Activated naive CD4-positive, alpha-beta T cell treated with anti-CD3 and anti-CD28 coated beads, Interleukin-2, amount 50 U/mL, for 24 hours (primary cell): ENCODE data around the gene HACL1.
A peak's percentile ranks its signal among the peaks of the same experiment; 100 is the strongest.
"Not testable (repeated sequence)": the region's sequence is repeated elsewhere in the genome, so short reads cannot be mapped to it uniquely, and the experiment has no call there.

Experiments used
- H3K27ac Mint-ChIP-seq: one replicate; pipeline ENCODE4 v1.8.0; 2021; ENCODE audit warnings: mild to moderate bottlenecking, mixed read lengths
- H3K27me3 Mint-ChIP-seq: one replicate; pipeline ENCODE4 v1.8.0; 2021; ENCODE audit warnings: mixed read lengths
- H3K36me3 Mint-ChIP-seq: one replicate; pipeline ENCODE4 v1.8.0; 2021; ENCODE audit warnings: mixed read lengths
- H3K4me1 Mint-ChIP-seq: one replicate; pipeline ENCODE4 v1.8.0; 2021; ENCODE audit warnings: mixed read lengths
- H3K4me3 Mint-ChIP-seq: one replicate; pipeline ENCODE4 v1.8.0; 2021; ENCODE audit warnings: mild to moderate bottlenecking, mixed read lengths
- H3K9me3 Mint-ChIP-seq: one replicate; pipeline ENCODE4 v1.8.0; 2021; ENCODE audit warnings: mixed read lengths

Gene HACL1

GRCh38 chr3:15575446-15575845 is 25.9 kb downstream of the HACL1 start:
- no peaks in the 10 kb centered on the region for H3K9me3 Mint-ChIP-seq
- H3K36me3 Mint-ChIP-seq: peaks cover 18% of the 10 kb centered on the region
- H3K27ac Mint-ChIP-seq: no peak overlapping the region
- H3K4me3 Mint-ChIP-seq: no peak overlapping the region
- H3K4me1 Mint-ChIP-seq: no peaks in the 10 kb centered on the region
- no peaks in the 10 kb centered on the region for H3K27me3 Mint-ChIP-seq

GRCh38 chr3:15572138-15572537 is 29.2 kb downstream of the HACL1 start:
- Mint-ChIP-seq H3K27me3 (no peaks in the 10 kb centered on the region), H3K9me3 (no peaks in the 10 kb centered on the region), H3K27ac (no peak overlapping the region), H3K36me3 (peaks cover 14% of the 10 kb centered on the region), H3K4me3 (no peak overlapping the region), H3K4me1 (no peaks in the 10 kb centered on the region)

GRCh38 chr3:15563190-15563589 is 38.2 kb downstream of the HACL1 start:
- Mint-ChIP-seq H3K9me3 (no peaks in the 10 kb centered on the region), H3K27ac (no peak overlapping the region), H3K36me3 (peaks cover 11% of the 10 kb centered on the region)

GRCh38 chr3:15562560-15562959 is 38.8 kb downstream of the HACL1 start:
- peaks cover 8% of the 10 kb centered on the region for H3K36me3 Mint-ChIP-seq

More at GRCh38 chr3:15563190-15563589, 38.2 kb downstream of the HACL1 start:
- H3K4me3 Mint-ChIP-seq: no peak overlapping the region
- no peaks in the 10 kb centered on the region for H3K27me3 Mint-ChIP-seq
- H3K4me1 Mint-ChIP-seq: no peaks in the 10 kb centered on the region

GRCh38 chr3:15558581-15558980 is 42.8 kb downstream of the HACL1 start:
- Mint-ChIP-seq H3K9me3 (no peaks in the 10 kb centered on the region), H3K27me3 (no peaks in the 10 kb centered on the region), H3K27ac (no peak overlapping the region), H3K36me3 (peaks cover 3% of the 10 kb centered on the region), H3K4me3 (no peak overlapping the region), H3K4me1 (peaks cover 14% of the 10 kb centered on the region)

More at GRCh38 chr3:15562560-15562959, 38.8 kb downstream of the HACL1 start:
- Mint-ChIP-seq H3K9me3 (no peaks in the 10 kb centered on the region), H3K4me1 (peaks cover 3% of the 10 kb centered on the region), H3K4me3 (no peak overlapping the region), H3K27me3 (no peaks in the 10 kb centered on the region), H3K27ac (no peak overlapping the region)

GRCh38 chr3:15557511-15557946 is 43.8 kb downstream of the HACL1 start:
- no peak overlapping the region for H3K27ac Mint-ChIP-seq
- no peaks in the 10 kb centered on the region for H3K27me3 Mint-ChIP-seq
- H3K4me1 Mint-ChIP-seq: peaks cover 14% of the 10 kb centered on the region
- H3K36me3 Mint-ChIP-seq: peaks cover 1% of the 10 kb centered on the region
- no peaks in the 10 kb centered on the region for H3K9me3 Mint-ChIP-seq
- H3K4me3 Mint-ChIP-seq: no peak overlapping the region

- H3K27me3 Mint-ChIP-seq: no peaks in the 10 kb centered on the region
- peaks cover 14% of the 10 kb centered on the region for H3K4me1 Mint-ChIP-seq
- peaks cover 3% of the 10 kb centered on the region for H3K36me3 Mint-ChIP-seq
- H3K27ac Mint-ChIP-seq: peak overlapping the region; percentile 72
- H3K9me3 Mint-ChIP-seq: no peaks in the 10 kb centered on the region
- H3K4me3 Mint-ChIP-seq: no peak overlapping the region
Measured at GRCh38 chr3:15556512-15556911, 44.9 kb downstream of the HACL1 start.

GRCh38 chr3:15553749-15554148 is 47.6 kb downstream of the HACL1 start:
- H3K36me3 Mint-ChIP-seq: peaks cover 12% of the 10 kb centered on the region
- H3K4me1 Mint-ChIP-seq: peaks cover 14% of the 10 kb centered on the region
- H3K9me3 Mint-ChIP-seq: peaks cover 4% of the 10 kb centered on the region
- no peak overlapping the region for H3K4me3 Mint-ChIP-seq
- H3K27ac Mint-ChIP-seq: no peak overlapping the region
- no peaks in the 10 kb centered on the region for H3K27me3 Mint-ChIP-seq

GRCh38 chr3:15551902-15552301 is 49.5 kb downstream of the HACL1 start:
- H3K27ac Mint-ChIP-seq: no peak overlapping the region
- peaks cover 13% of the 10 kb centered on the region for H3K36me3 Mint-ChIP-seq
- no peak overlapping the region for H3K4me3 Mint-ChIP-seq
- H3K9me3 Mint-ChIP-seq: peaks cover 7% of the 10 kb centered on the region
- peaks cover 7% of the 10 kb centered on the region for H3K4me1 Mint-ChIP-seq
- H3K27me3 Mint-ChIP-seq: no peaks in the 10 kb centered on the region

GRCh38 chr3:15549846-15550245 is 51.5 kb downstream of the HACL1 start:
- Mint-ChIP-seq H3K36me3 (peaks cover 16% of the 10 kb centered on the region), H3K27ac (no peak overlapping the region), H3K4me1 (no peaks in the 10 kb centered on the region), H3K9me3 (peaks cover 17% of the 10 kb centered on the region), H3K4me3 (no peak overlapping the region), H3K27me3 (no peaks in the 10 kb centered on the region)

- no peaks in the 10 kb centered on the region for H3K27me3 Mint-ChIP-seq
- H3K27ac Mint-ChIP-seq: no peak overlapping the region
- no peak overlapping the region for H3K4me3 Mint-ChIP-seq
- peaks cover 13% of the 10 kb centered on the region for H3K9me3 Mint-ChIP-seq
- peaks cover 21% of the 10 kb centered on the region for H3K4me1 Mint-ChIP-seq
- peaks cover 7% of the 10 kb centered on the region for H3K36me3 Mint-ChIP-seq
Measured at GRCh38 chr3:15542614-15543013, 58.8 kb downstream of the HACL1 start.

GRCh38 chr3:15541371-15541770 is 60.0 kb downstream of the HACL1 start:
- peaks cover 5% of the 10 kb centered on the region for H3K9me3 Mint-ChIP-seq
- H3K36me3 Mint-ChIP-seq: peaks cover 3% of the 10 kb centered on the region
- no peak overlapping the region for H3K27ac Mint-ChIP-seq
- H3K4me1 Mint-ChIP-seq: peaks cover 33% of the 10 kb centered on the region
- no peak overlapping the region for H3K4me3 Mint-ChIP-seq
- no peaks in the 10 kb centered on the region for H3K27me3 Mint-ChIP-seq

GRCh38 chr3:15539066-15539465 is 62.3 kb downstream of the HACL1 start:
- Mint-ChIP-seq H3K9me3 (no peaks in the 10 kb centered on the region), H3K27me3 (no peaks in the 10 kb centered on the region), H3K4me3 (no peak overlapping the region), H3K27ac (no peak overlapping the region), H3K36me3 (peaks cover 4% of the 10 kb centered on the region), H3K4me1 (peaks cover 49% of the 10 kb centered on the region)

GRCh38 chr3:15538345-15538744 is 63.0 kb downstream of the HACL1 start:
- no peaks in the 10 kb centered on the region for H3K9me3 Mint-ChIP-seq
- peak overlapping the region; percentile 12 for H3K4me3 Mint-ChIP-seq
- H3K27ac Mint-ChIP-seq: peak overlapping the region; percentile 47
- H3K4me1 Mint-ChIP-seq: peaks cover 49% of the 10 kb centered on the region
- no peaks in the 10 kb centered on the region for H3K27me3 Mint-ChIP-seq
- H3K36me3 Mint-ChIP-seq: peaks cover 4% of the 10 kb centered on the region

- no peaks in the 10 kb centered on the region for H3K9me3 Mint-ChIP-seq
- H3K4me3 Mint-ChIP-seq: peak overlapping the region; percentile 66
- peaks cover 49% of the 10 kb centered on the region for H3K4me1 Mint-ChIP-seq
- peak overlapping the region; percentile 47 for H3K27ac Mint-ChIP-seq
- no peaks in the 10 kb centered on the region for H3K27me3 Mint-ChIP-seq
- peaks cover 4% of the 10 kb centered on the region for H3K36me3 Mint-ChIP-seq
Measured at GRCh38 chr3:15536856-15537255, 64.5 kb downstream of the HACL1 start.

GRCh38 chr3:15535732-15536131 is 65.6 kb downstream of the HACL1 start:
- H3K27me3 Mint-ChIP-seq: no peaks in the 10 kb centered on the region
- peak overlapping the region; percentile 73 for H3K4me3 Mint-ChIP-seq
- peaks cover 49% of the 10 kb centered on the region for H3K4me1 Mint-ChIP-seq
- H3K9me3 Mint-ChIP-seq: no peaks in the 10 kb centered on the region
- peak overlapping the region; percentile 80 for H3K27ac Mint-ChIP-seq
- H3K36me3 Mint-ChIP-seq: peaks cover 4% of the 10 kb centered on the region

- not testable (repeated sequence) for H3K36me3 Mint-ChIP-seq, H3K4me3 Mint-ChIP-seq, H3K27ac Mint-ChIP-seq, H3K27me3 Mint-ChIP-seq, H3K9me3 Mint-ChIP-seq
- H3K4me1 Mint-ChIP-seq: peaks cover 51% of the 10 kb centered on the region
Measured at GRCh38 chr3:15532614-15533013, 68.8 kb downstream of the HACL1 start.
